Left lung (tissue), 10 donors: ENCODE results near the gene PREX1. TPM values are rescaled to one million over a fixed set of nuclear protein-coding genes. Genes with fewer than 3 reads are reported as not detected.

Source experiments
- ATAC-seq: fragments of 200-7000 bp; cut with Tn5 transposase; one replicate; pipeline ENCODE4 v1.9.1; 2020; ENCODE audit warnings: moderate library complexity
- DNase-seq, 4 donors: peaks; one replicate each; pipeline ENCODE4 v3.0.0-alpha.2; 2013 to 2020
- H3K27ac ChIP-seq, 2 donors: fragments of 200-600 bp; sonication (generic) in 1 of 2; one replicate each; pipeline versions ENCODE4 v1.5.0 to v1.8.0; 2020 to 2021
- H3K27me3 ChIP-seq, 2 donors: fragments of 200-600 bp; sonication (generic) in 1 of 2; one replicate each; pipeline versions ENCODE4 v1.5.0 to v1.8.0; 2020 to 2021
- H3K36me3 ChIP-seq, 2 donors: fragments of 200-600 bp; sonication (generic) in 1 of 2; one replicate each; pipeline versions ENCODE4 v1.5.0 to v1.8.0; 2020 to 2021
- H3K4me1 ChIP-seq, 2 donors: fragments of 200-600 bp; one replicate each; pipeline ENCODE4 v1.8.0; 2021
- H3K4me3 ChIP-seq, 2 donors: fragments of 200-600 bp; sonication (generic) in 1 of 2; one replicate each; pipeline versions ENCODE4 v1.5.0 to v1.8.0; 2020 to 2021; ENCODE audit warnings: mild to moderate bottlenecking in 1 of 2
- H3K9me3 ChIP-seq, 2 donors: fragments of 200-600 bp; sonication (generic) in 1 of 2; one replicate each; pipeline versions ENCODE4 v1.5.0 to v1.8.0; 2020 to 2021
- CTCF ChIP-seq, 2 donors: fragments of 200-600 bp; sonication (generic) in 1 of 2; IDR thresholded peaks; one replicate each; pipeline versions ENCODE4 v1.5.0 to v1.8.0; 2021; ENCODE audit warnings: antibody characterized with exemption in 2 of 2
- intact Hi-C, 2 donors: fragments of 100-400 bp; cut with DNase I; formaldehyde crosslinking; loops; one replicate each; pipeline versions ENCODE4 v1.11.2 to v1.14.2; 2022
- polyA plus RNA-seq, 6 donors: library from polyadenylated mRNA; unstranded; fragments of 120-200 nt; gene quantifications; one replicate each; pipeline ENCODE4 v1.2.1, GENCODE V29; 2013; ENCODE audit not compliant: insufficient read length in 6 of 6
- total RNA-seq, 2 donors: library from RNA; stranded (reverse); fragmentation: NEBNext Ultra II Directional; extraction: Animal tissue kit (Norgen Biotek cat#: 25700); gene quantifications; one replicate each; pipeline ENCODE4 v1.2.1, GENCODE V29; 2021
- donor health status: DM: no; HTN: yes; CAD: no.
- donor health status: DM: no; HTN: no; CAD: no.

The PREX1 gene
- total and polyA plus RNA-seq, 8 donors, result 20.3 to 111 (median 26.1) TPM

- Histone ChIP-seq H3K27me3 (peaks cover 0 to 32% of the 10 kb centered on the region in 2 donors), H3K4me1 (peaks cover 13 to 100% of the 10 kb centered on the region in 2 donors), H3K36me3 (no peaks in the 10 kb centered on the region), H3K9me3 (no peaks in the 10 kb centered on the region), H3K4me3 (no peak overlapping the region), H3K27ac (peak overlapping the region; percentile 39 to 87)
- DNase-seq (peak in 2 of 4 donors; percentile 74 to 84), ATAC-seq (peak; percentile 45)
- no peak for TF ChIP-seq CTCF (IDR thresholded peaks at IDR 0.05)
- intact Hi-C loops, result loop anchor here in 1 of 2 donors (10.0 kb wide), 1 partner anchor 51 kb away; the partner anchor contains the start of gene PREX1
Measured at GRCh38 chr20:48773837-48774418, 53.9 kb downstream of the PREX1 start.

GRCh38 chr20:48772183-48772976 lies 55.4 kb downstream of the PREX1 start:
- Histone ChIP-seq H3K27me3 (peaks cover 0 to 39% of the 10 kb centered on the region in 2 donors), H3K4me3 (peak overlapping the region in 1 of 2 donors; percentile 21), H3K4me1 (peaks cover 13 to 100% of the 10 kb centered on the region in 2 donors), H3K27ac (peak overlapping the region; percentile 44 to 87), H3K9me3 (no peaks in the 10 kb centered on the region), H3K36me3 (no peaks in the 10 kb centered on the region)
- intact Hi-C loops, result loop anchor here in 1 of 2 donors (10.0 kb wide), 1 partner anchor 52 kb away; the partner anchor contains the start of gene PREX1
- peak in 3 of 4 donors; percentile 30 to 92 (median 82) for DNase-seq
- ATAC-seq, result peak; percentile 70
- TF ChIP-seq CTCF (IDR thresholded peaks at IDR 0.05), result no peak

GRCh38 chr20:48771542-48771941 lies 56.3 kb downstream of the PREX1 start:
- intact Hi-C loops, result loop anchor here in 1 of 2 donors (10.0 kb wide), 1 partner anchor 53 kb away; the partner anchor contains the start of gene PREX1
- no peak for DNase-seq

GRCh38 chr20:48770700-48771442 lies 56.9 kb downstream of the PREX1 start:
- Histone ChIP-seq H3K9me3 (no peaks in the 10 kb centered on the region), H3K4me1 (peaks cover 10 to 100% of the 10 kb centered on the region in 2 donors), H3K36me3 (no peaks in the 10 kb centered on the region), H3K4me3 (peak overlapping the region in 1 of 2 donors; percentile 21), H3K27ac (peak overlapping the region in 1 of 2 donors; percentile 87), H3K27me3 (peaks cover 0 to 39% of the 10 kb centered on the region in 2 donors)
- intact Hi-C loops, result loop anchor here in 1 of 2 donors (10.0 kb wide), 1 partner anchor 54 kb away; the partner anchor contains the start of gene PREX1
- no peak for TF ChIP-seq CTCF (IDR thresholded peaks at IDR 0.05)
- DNase-seq, result no peak
- ATAC-seq, result no peak

More at GRCh38 chr20:48771542-48771941, 56.3 kb downstream of the PREX1 start:
- Histone ChIP-seq H3K4me3 (peak overlapping the region in 1 of 2 donors; percentile 21), H3K4me1 (peaks cover 13 to 100% of the 10 kb centered on the region in 2 donors), H3K36me3 (no peaks in the 10 kb centered on the region), H3K27me3 (peaks cover 0 to 39% of the 10 kb centered on the region in 2 donors), H3K27ac (peak overlapping the region in 1 of 2 donors; percentile 87), H3K9me3 (no peaks in the 10 kb centered on the region)
- ATAC-seq, result no peak
- no peak for TF ChIP-seq CTCF (IDR thresholded peaks at IDR 0.05)
